ENCODE measurements around the gene SPINK2.

SPINK2 gene

DNA sequence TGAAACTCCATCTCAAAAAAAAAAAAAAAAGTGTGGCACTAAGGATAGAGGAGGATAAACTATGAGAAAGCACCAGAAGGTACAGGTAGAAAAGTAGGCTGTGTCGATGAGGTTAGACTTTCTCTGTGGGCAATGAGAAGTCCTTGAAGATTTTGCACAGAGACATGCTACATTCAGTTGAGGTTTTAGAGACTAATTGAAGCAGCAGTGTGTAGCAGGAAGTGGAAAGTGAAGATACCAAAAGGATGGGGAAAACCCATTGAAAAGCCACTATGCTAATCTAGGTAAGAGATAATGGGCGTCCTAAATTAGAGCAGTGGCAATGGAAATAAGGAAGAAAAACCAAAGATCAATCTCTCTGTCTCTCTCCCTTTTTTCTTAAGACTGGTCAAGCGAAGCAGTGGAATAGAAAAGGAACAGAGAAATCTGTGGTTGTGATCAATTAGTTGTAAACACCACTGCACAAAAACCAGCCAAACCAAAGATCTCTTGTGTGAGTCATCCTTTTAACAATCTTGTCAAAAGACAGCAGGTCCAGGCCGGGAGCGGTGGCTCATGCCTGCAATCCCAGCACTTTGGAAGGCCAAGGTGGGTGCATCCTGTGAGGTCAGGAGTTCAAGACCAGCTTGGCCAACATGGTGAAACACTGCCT is 3.5 kb downstream of the SPINK2 start:
- Histone ChIP-seq H3K36me3 (ENCODE audit: control insufficient read depth, low read length) (no peaks in the 10 kb centered on the region), H3K79me2 (ENCODE audit: control insufficient read depth, low read length) (no peaks in the 10 kb centered on the region), H3K27me3 (ENCODE audit: control insufficient read depth, low read length) (peaks cover 10% of the 10 kb centered on the region), H3K9me2 (replicated peaks; ENCODE audit: control insufficient read depth, low read length) (no peaks in the 10 kb centered on the region), H3K4me3 (ENCODE audit: low read length) (no peak overlapping the region), H3K27ac (ENCODE audit: low read depth, low read length) (no peak overlapping the region), H4K20me1 (ENCODE audit: control insufficient read depth, insufficient read depth, low read depth, low read length) (no peaks in the 10 kb centered on the region), H3K9me3 (ENCODE audit: control insufficient read depth, insufficient read depth, low read length) (no peaks in the 10 kb centered on the region), H3K4me2 (ENCODE audit: low read length) (no peak overlapping the region), H3F3A (ENCODE audit: control insufficient read depth, insufficient read depth) (no peaks in the 10 kb centered on the region), H3K4me1 (ENCODE audit: control insufficient read depth, low read length) (peaks cover 11% of the 10 kb centered on the region)
- TF ChIP-seq, protein P1, sequence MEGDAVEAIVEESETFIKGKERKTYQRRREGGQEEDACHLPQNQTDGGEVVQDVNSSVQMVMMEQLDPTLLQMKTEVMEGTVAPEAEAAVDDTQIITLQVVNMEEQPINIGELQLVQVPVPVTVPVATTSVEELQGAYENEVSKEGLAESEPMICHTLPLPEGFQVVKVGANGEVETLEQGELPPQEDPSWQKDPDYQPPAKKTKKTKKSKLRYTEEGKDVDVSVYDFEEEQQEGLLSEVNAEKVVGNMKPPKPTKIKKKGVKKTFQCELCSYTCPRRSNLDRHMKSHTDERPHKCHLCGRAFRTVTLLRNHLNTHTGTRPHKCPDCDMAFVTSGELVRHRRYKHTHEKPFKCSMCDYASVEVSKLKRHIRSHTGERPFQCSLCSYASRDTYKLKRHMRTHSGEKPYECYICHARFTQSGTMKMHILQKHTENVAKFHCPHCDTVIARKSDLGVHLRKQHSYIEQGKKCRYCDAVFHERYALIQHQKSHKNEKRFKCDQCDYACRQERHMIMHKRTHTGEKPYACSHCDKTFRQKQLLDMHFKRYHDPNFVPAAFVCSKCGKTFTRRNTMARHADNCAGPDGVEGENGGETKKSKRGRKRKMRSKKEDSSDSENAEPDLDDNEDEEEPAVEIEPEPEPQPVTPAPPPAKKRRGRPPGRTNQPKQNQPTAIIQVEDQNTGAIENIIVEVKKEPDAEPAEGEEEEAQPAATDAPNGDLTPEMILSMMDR (IDR thresholded peaks at IDR 0.05; ENCODE audit: low read depth, low read length, poor library complexity, severe bottlenecking): no peak
- no peak for TF ChIP-seq EZH2phosphoT487 (IDR thresholded peaks at IDR 0.05; ENCODE audit: borderline replicate concordance, low read length)

DNA sequence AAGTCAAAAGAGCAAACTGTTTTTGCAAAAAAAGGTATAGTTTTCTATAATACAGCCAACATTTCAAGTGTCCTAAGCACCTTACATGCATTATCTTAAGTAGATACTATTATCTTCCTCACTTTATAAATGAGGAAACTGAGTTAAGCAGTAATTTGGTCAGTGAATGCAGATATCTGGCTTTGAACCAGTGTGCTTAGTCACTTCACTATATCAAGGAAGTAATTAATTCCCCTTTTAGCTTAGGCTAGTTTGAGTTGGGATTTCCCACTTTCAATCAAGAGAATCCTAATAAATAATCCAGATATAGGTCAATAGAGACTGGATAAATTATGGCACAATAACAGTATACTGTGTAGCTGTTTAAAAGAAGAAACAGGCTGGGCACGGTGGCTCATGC is 14.8 kb downstream of the SPINK2 start:
- H3K9me2 ChIP-seq (replicated peaks; ENCODE audit: control insufficient read depth, low read length): no peaks in the 10 kb centered on the region
- no peak overlapping the region for H3K4me3 ChIP-seq (ENCODE audit: low read length)
- TF ChIP-seq, protein P1 (IDR thresholded peaks at IDR 0.05; ENCODE audit: low read depth, low read length, poor library complexity, severe bottlenecking): no peak
- TF ChIP-seq EZH2phosphoT487 (IDR thresholded peaks at IDR 0.05; ENCODE audit: borderline replicate concordance, low read length): no peak
- no peaks in the 10 kb centered on the region for H4K20me1 ChIP-seq (ENCODE audit: control insufficient read depth, insufficient read depth, low read depth, low read length)
- H3K4me2 ChIP-seq (ENCODE audit: low read length): no peak overlapping the region
- H3K36me3 ChIP-seq (ENCODE audit: control insufficient read depth, low read length): no peaks in the 10 kb centered on the region
- no peak overlapping the region for H3K27ac ChIP-seq (ENCODE audit: low read depth, low read length)
- peaks cover 6% of the 10 kb centered on the region for H3K4me1 ChIP-seq (ENCODE audit: control insufficient read depth, low read length)
- H3F3A ChIP-seq (ENCODE audit: control insufficient read depth, insufficient read depth): no peaks in the 10 kb centered on the region
- H3K79me2 ChIP-seq (ENCODE audit: control insufficient read depth, low read length): no peaks in the 10 kb centered on the region
- no peaks in the 10 kb centered on the region for H3K27me3 ChIP-seq (ENCODE audit: control insufficient read depth, low read length)
- H3K9me3 ChIP-seq (ENCODE audit: control insufficient read depth, insufficient read depth, low read length): no peaks in the 10 kb centered on the region

DNA sequence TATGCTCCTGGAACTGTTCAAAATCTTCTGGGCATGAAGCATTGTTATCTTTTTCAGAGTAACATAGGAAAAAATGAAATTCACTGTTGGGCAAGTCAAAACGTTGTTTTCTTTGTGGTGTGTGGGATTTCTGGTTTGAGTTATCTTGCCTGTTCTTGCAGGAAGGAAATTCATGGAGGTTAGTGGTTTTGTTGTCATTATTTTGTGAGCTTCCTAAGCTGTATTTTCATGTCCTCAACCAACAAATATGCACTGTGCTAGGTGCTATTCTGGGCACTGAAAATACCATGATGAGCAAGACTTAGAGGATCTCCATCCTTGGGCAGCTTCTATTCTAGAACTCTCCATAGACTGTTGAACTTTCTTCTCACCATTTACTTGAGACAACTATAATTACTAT is 16.9 kb downstream of the SPINK2 start:
- Histone ChIP-seq H3K4me1 (ENCODE audit: control insufficient read depth, low read length) (peaks cover 10% of the 10 kb centered on the region), H3K27ac (ENCODE audit: low read depth, low read length) (no peak overlapping the region), H3K4me3 (ENCODE audit: low read length) (no peak overlapping the region), H3K4me2 (ENCODE audit: low read length) (no peak overlapping the region), H4K20me1 (ENCODE audit: control insufficient read depth, insufficient read depth, low read depth, low read length) (no peaks in the 10 kb centered on the region), H3K9me3 (ENCODE audit: control insufficient read depth, insufficient read depth, low read length) (no peaks in the 10 kb centered on the region), H3F3A (ENCODE audit: control insufficient read depth, insufficient read depth) (no peaks in the 10 kb centered on the region), H3K27me3 (ENCODE audit: control insufficient read depth, low read length) (no peaks in the 10 kb centered on the region; the same call in 1 of the 2 replicates), H3K36me3 (ENCODE audit: control insufficient read depth, low read length) (no peaks in the 10 kb centered on the region), H3K9me2 (replicated peaks; ENCODE audit: control insufficient read depth, low read length) (no peaks in the 10 kb centered on the region), H3K79me2 (ENCODE audit: control insufficient read depth, low read length) (no peaks in the 10 kb centered on the region)
- TF ChIP-seq, protein P1 (IDR thresholded peaks at IDR 0.05; ENCODE audit: low read depth, low read length, poor library complexity, severe bottlenecking): no peak
- TF ChIP-seq EZH2phosphoT487 (IDR thresholded peaks at IDR 0.05; ENCODE audit: borderline replicate concordance, low read length): no peak
